ENCODE data around the gene SRL.

The SRL gene

DNA sequence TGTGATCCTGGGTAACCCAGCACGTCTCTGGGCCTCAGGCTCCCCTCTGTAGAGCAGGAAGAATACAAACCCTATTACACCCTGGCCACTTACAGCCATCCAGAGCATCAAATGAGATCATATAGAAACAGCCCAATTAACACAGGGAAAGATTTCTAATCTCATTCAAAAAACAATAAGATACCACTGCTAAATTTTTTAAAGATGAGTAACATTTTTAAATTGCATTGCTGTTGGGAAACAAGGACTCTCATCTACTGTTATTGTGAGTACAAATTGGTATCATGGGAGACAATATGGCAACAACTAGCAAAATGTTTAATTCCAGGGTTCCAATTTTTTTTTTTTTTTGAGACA, 41.1 kb downstream of the SRL start:
- peak; percentile 41 for DNase-seq (ENCODE audit: low read depth)

DNA sequence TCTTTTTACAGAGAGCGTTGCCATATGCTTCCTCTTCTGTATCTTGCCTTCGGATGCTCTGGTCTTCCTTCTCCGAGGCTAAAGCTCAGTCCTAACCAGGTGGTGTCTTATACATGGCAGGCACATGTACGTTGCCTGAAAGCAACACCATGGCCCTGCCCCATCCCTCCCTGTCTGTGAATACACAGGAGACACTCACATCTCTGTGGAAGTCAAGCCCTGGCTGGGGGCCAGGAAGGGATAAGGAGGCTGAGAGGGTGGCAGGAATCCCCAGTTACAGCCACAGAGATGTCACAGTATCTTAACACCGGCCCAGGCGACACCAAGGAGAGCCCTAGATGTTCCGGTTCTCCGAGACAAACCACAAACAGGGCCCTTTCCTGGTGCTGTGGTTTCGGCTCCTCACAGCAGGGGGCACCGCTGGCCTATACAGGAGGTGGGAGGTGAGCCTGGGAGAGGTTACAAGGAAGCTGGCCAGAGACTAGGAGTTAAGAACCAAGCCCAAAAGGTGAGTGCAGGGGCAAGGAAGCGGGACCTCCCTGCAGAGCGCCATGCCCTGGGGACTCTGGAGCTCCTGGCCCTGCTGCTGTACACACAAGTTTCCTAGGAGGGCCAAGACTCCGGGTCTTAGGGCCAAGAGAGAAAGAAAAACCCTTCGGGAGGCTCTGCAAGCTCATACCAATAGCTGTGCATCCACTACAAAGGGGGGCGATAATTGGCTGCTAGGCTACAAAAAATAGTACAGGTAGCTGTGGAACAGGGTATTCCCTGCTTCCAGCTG, 41.7 kb downstream of the SRL start:
- peak; percentile 28 for DNase-seq (ENCODE audit: low read depth)

GRCh38 chr16:4198816-4199215, 43.1 kb downstream of the SRL start:
- DNase-seq (ENCODE audit: low read depth) = no peak

GRCh38 chr16:4194661-4195060, 47.2 kb downstream of the SRL start:
- no peak for DNase-seq (ENCODE audit: low read depth)

- no peak for DNase-seq (ENCODE audit: low read depth)
Observed at GRCh38 chr16:4193920-4194319, 48.0 kb downstream of the SRL start.

GRCh38 chr16:4192206-4192605, 49.7 kb downstream of the SRL start:
- no peak for DNase-seq (ENCODE audit: low read depth)

- no peak for DNase-seq (ENCODE audit: low read depth)
Observed at GRCh38 chr16:4190712-4191333, 51.1 kb downstream of the SRL start.

- DNase-seq (ENCODE audit: low read depth) = no peak
Observed at GRCh38 chr16:4190086-4190485, 51.8 kb downstream of the SRL start.

DNA sequence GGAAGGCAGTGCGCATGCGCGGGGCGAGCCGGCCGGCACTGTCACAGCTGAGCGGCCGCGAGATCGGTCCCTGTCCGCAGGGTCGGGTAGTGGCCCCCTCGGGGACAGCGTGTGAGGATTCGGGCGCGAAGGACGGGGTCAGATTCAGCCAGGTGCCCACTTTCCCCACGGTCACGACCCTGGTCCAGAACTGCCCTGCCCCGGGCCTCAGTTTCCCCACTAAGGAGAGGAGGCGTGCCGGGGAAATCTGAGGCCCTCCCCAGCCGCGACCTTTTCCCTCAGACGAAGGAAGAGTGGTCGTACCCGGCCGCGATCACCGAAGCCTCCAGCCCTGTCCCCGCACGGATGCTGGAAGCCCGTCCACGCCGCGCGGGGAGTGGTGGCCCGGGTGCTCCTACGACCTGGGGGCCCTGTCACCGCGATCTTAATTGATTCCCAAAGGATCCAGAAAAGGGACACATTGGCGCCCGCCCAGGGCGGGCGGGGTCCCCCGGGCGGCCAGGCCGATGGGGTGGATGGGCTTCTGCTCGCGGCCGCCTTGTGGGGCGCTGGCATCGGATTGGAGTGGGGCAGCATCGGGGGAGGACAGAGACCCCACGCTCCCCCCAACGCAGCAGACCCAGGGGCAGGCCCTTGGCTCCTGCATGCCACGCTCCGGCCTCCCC, 57.7 kb downstream of the SRL start:
- no peak for DNase-seq (ENCODE audit: low read depth)

DNA sequence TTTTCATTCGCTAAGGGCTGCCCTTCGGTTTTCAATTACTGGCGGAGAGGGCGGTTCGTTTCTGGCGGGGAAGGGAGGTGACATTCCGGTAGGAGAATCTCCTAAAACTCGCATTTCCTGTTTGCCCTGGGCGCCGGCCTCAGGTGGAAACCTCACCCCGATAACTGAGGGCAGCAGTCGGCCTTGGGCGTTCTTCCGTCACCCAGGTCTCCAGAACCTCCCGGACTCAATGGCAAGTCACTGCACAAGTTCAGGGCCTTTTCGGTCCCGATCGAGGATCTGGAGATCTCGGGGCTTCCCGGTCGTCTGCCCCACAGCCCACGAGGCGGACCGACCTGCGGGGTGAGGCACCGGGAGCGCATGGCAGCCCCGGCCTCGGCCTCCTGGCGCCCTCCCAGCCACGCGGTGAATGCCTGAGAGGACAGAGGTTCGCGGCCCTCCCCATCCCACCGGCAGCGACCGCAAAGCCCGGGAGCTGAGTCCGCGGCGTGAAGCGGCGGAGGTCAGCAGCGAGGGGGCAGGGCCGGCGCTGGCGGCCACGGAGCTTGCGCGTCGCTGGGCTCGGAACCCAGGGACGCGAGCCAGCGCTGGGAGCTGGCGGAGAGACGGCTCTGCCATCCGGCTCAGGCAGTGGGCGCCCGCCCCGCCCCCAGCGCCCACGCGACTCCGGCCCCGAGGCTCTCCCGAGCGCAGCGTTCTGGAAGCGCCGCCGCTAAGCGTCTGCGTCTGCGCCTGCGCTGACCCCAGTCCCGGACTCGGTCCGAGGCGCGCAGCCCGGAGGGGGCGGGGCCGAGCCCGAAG, 58.4 kb downstream of the SRL start:
- peak; percentile 67 for DNase-seq (ENCODE audit: low read depth)

DNA sequence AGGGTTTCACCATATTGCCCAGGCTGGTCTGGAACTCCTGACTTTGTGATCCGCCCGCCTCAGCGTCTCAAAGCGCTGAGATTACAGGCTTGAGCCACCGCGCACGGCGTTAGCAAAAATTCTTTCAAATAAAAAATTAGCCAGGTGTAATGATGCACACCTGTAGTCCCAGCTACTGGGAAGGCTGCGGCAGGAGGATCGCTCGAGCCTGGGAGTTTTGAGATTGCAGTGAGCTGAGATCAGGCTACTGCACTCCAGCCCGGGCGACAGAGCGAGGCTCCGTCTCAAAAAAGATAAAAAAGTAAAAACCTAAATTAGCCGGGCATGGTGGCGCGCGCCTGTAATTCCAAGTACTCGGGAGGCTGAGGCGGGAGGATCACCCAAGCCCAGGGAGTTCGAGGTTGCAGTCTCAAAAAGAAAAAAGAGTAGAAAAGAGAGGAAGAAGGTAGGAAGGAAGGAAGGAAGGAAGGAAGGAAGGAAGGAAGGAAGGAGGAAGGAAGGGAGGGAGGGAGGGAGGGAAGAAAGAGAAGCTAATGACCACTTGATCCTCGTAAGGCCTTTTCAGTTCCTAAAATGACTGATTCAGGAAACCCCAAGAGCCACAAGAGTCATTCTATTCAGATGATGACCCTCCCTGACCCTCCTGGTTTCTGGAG, 59.2 kb downstream of the SRL start:
- no peak for DNase-seq (ENCODE audit: low read depth)

DNA sequence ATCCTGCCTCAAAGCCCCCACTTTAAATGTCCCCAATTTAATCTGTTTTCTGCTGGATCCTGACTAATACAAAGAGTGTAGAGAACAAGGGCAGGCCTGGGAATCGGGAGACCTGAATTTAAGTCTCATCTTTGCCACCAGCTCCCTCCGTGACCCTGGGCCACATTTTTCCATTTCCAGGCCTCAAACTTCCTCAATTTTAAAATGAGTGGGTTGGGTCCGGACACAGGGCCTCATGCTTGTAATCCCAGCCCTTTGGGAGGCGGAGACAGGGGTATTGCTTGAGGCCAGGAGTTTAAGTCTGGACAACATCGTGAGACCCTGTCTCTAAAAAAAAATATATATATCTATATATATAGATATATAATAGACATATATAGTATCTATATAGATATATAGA, 61.4 kb downstream of the SRL start:
- no peak for DNase-seq (ENCODE audit: low read depth)

- no peak for DNase-seq (ENCODE audit: low read depth)
Observed at GRCh38 chr16:4179763-4180260, 62.1 kb downstream of the SRL start.

DNA sequence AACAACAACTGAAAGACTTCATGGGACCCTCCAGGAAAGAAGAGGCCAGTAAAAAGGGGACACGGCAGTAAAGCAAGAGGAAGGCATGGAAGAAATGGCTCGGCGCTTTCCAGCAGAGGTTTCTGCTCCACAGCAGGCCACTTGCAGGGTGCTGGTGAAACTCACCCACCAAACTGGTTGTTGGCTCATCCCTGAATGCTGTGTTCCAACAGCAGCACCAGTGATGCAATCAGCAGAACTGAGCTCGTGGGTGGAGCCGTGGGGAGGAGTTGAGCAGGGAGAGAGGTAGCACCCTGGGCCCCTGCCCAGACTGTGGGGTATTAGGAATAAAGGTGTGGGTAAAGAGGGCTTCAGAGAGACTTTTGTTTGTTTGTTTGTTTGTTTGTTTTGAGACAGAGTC, 62.9 kb downstream of the SRL start:
- no peak for DNase-seq (ENCODE audit: low read depth)

DNA sequence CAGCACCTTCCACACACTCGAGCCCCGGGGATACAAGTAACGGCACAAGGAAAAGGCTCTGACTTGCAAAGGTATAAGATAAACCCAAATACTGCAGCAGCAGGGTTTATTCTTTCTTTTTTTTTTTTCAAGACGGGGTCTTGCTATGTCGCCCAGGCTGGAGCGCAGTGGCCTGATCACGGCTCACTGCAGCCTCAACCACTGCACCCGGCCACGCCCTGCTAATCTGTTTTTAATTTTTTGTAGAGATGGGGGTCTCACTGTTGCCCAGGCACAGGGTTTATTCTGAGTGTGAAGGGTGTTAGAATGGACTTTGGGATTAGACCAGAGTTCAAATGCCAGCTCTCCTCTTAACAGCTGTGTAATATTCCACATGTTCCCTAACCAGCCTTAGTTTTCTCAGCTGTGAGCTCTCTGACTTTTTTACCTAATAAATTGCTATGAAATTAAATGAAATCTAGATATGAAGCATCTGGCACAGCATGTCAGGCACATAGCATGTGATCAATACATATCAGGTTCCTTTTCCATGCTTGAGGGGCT, 63.3 kb downstream of the SRL start:
- DNase-seq (ENCODE audit: low read depth) = no peak

DNA sequence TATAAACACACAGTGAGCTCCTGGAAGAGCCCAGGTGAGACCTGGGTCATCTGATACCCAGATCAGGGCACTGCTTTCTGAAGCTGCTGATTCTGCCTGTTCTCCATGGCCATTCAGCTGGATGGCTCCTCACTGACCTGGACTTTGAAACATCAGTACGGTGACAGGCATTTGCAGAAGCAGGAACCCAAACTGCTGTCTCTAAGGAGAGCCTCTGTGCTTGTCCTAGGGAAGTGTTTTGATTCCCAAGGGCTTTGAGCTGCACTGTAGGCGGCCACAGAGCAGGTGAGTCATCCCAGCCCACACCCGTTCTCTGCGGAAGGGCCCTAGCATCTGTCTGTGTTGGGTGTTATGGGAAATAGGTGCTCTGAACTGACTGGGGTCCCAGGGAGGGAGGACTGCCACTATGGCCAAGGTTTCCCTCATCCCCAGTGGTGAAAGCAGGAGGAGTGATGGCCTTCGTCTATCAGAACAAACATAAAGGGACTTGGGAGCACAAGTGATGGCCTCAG, 64.9 kb downstream of the SRL start:
- peak; percentile 6 for DNase-seq (ENCODE audit: low read depth)

DNA sequence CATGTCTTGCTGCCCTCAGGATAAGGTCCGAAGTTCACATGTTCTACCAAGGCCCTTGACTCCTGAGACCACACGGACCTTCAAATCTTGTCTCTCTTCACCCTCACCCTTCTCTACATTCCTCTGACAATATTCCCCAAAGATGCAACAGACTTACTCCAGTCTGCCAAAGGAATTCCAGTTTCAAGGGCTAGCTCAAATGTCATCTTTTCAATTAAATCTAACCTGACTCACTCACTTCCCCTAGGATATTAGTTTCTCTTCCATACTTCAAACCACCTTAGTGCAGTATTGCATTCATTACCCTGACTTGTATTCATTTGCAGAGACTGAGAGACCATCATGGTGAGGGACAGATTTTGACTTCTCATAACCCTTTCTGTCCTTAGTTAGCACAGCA, 66.0 kb downstream of the SRL start:
- DNase-seq (ENCODE audit: low read depth) = peak; percentile 5

- DNase-seq (ENCODE audit: low read depth) = no peak
Observed at GRCh38 chr16:4172070-4172469, 69.8 kb downstream of the SRL start.

- DNase-seq (ENCODE audit: low read depth) = no peak
Observed at GRCh38 chr16:4169415-4169814, 72.5 kb downstream of the SRL start.

DNA sequence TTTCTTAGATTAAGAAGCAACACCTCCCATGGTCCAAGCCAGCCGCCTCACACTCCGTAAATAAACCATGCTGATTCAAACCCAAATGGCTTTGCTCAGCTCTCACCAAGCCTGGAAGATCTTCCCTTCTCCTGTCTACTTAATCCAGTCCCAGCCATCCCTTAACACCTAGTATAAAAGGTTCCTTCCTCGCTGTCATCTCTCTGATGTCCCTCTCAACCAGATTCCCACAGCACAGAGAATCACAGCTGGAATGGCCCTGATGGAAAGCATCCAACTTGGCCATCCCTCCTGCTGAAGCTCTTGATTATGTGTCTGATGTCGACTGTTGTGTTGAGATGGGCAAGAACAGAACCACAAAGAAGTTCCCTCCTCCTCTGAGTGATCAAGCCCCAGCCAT, 75.1 kb downstream of the SRL start:
- DNase-seq (ENCODE audit: low read depth) = no peak

DNA sequence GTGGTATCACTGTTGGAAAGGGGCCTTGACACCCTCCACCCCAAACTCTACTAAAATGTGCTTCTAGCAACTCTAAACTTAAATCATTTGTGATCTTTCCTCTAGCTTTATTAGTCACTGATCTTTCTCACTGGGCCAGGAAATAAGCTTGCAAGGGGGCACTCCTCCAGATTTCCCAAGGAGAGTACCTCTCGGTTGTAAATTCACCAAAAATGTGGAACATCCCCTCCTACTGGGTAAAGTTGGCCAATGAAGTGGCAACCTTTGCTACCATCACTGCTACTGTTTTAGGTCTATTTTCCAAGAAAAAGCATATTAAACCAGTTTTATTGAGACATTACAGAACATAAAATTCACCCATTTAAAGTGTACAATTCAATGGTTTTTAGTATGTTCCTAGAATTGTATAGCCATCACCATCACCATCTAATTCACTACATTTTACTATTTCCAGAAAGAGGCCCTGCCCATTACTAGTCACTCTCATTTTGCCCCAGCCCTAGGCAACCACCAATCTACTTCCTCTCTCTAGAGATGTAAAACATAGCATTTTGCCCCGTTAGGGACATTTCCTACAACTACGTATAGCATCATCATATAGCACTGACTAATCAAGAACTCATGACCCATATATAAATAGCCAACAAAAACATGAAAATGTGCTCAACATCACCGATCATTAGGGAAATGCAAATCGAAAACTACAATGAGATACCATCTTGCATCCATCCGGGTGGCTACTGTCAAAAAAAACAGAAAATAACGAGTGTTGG, 81.0 kb downstream of the SRL start:
- no peak for DNase-seq (ENCODE audit: low read depth)

All from HS-5 (cell line).